ENCODE results near the gene S100PBP. TPM values are rescaled to one million over a fixed set of nuclear protein-coding genes. Genes with fewer than 3 reads are reported as not detected.

The S100PBP gene
- total and polyA plus RNA-seq, 12 donors: 3.7 to 19.2 (median 11.5) TPM

GRCh38 chr1:32830092-32830852, 12.8 kb downstream of the S100PBP start:
- Histone ChIP-seq H3K36me3 (peaks cover 0 to 100% (median 61%) of the 10 kb centered on the region in 9 donors), H3K4me1 (no peaks in the 10 kb centered on the region), H3K27me3 (no peaks in the 10 kb centered on the region), H3K27ac (no peak overlapping the region), H3K9me3 (no peaks in the 10 kb centered on the region), H3K4me3 (no peak overlapping the region)
- TF ChIP-seq CTCF (IDR thresholded peaks at IDR 0.05): no peak
- ATAC-seq (no peak), DNase-seq (no peak)
- intact Hi-C loops (cut with DNase I): no loop called here
- WGBS, 2 donors: 82 to 89% methylated on average over 6 of the region's 6 CpGs

GRCh38 chr1:32831878-32832277, 14.4 kb downstream of the S100PBP start:
- Histone ChIP-seq H3K4me3 (no peak overlapping the region), H3K27me3 (no peaks in the 10 kb centered on the region), H3K4me1 (no peaks in the 10 kb centered on the region), H3K27ac (no peak overlapping the region), H3K9me3 (no peaks in the 10 kb centered on the region), H3K36me3 (peaks cover 0 to 100% (median 52%) of the 10 kb centered on the region in 9 donors)
- ATAC-seq (no peak), DNase-seq (no peak)
- 92 to 95% methylated on average over 1 of the region's 1 CpG for WGBS, 2 donors
- intact Hi-C loops (cut with DNase I): no loop called here
- TF ChIP-seq CTCF (IDR thresholded peaks at IDR 0.05): no peak

- DNase-seq (no peak), ATAC-seq (no peak)
- Histone ChIP-seq H3K36me3 (peaks cover 0 to 96% (median 10%) of the 10 kb centered on the region in 9 donors), H3K4me3 (no peak overlapping the region), H3K4me1 (peaks cover 0 to 7% (median 0%) of the 10 kb centered on the region in 9 donors), H3K27ac (no peak overlapping the region), H3K27me3 (no peaks in the 10 kb centered on the region), H3K9me3 (peaks cover 0 to 9% (median 0%) of the 10 kb centered on the region in 11 donors)
- intact Hi-C loops (cut with DNase I): no loop called here
- no peak for TF ChIP-seq CTCF (IDR thresholded peaks at IDR 0.05)
- WGBS, 2 donors: 48% methylated on average over 2 of the region's 2 CpGs
Observed at GRCh38 chr1:32848354-32849063, 31.1 kb downstream of the S100PBP start.

GRCh38 chr1:32855861-32856617, 38.6 kb downstream of the S100PBP start:
- H3K9me3 ChIP-seq: no peaks in the 10 kb centered on the region
- intact Hi-C loops (cut with DNase I): no loop called here
- no peak overlapping the region for H3K27ac ChIP-seq
- ATAC-seq: no peak
- 90 to 92% methylated on average over 13 of the region's 13 CpGs for WGBS, 2 donors
- no peaks in the 10 kb centered on the region for H3K27me3 ChIP-seq
- peaks cover 0 to 94% (median 19%) of the 10 kb centered on the region in 9 donors for H3K36me3 ChIP-seq
- TF ChIP-seq CTCF (IDR thresholded peaks at IDR 0.05): no peak
- H3K4me3 ChIP-seq: no peak overlapping the region
- H3K4me1 ChIP-seq: peaks cover 0 to 11% (median 3%) of the 10 kb centered on the region in 9 donors
- no peak for DNase-seq

Measured in heart right ventricle (tissue), 16 donors.